Activated CD4-positive, alpha-beta T cell treated with anti-CD3 and anti-CD28 coated beads, Interleukin-10, Interleukin-2, amounts not matched to agents 100 ng/mL and 50 ng/mL, durations not matched to agents 16 hours and 8 hours (primary cell): ENCODE results near the gene KSR2.
"Not testable (repeated sequence)": the region's sequence is repeated elsewhere in the genome, so short reads cannot be mapped to it uniquely, and the experiment has no call there.

ENCODE experiments used
- DNase-seq: peaks from one replicate; pipeline ENCODE4 v3.0.0-alpha.2; 2020

KSR2 gene

DNA sequence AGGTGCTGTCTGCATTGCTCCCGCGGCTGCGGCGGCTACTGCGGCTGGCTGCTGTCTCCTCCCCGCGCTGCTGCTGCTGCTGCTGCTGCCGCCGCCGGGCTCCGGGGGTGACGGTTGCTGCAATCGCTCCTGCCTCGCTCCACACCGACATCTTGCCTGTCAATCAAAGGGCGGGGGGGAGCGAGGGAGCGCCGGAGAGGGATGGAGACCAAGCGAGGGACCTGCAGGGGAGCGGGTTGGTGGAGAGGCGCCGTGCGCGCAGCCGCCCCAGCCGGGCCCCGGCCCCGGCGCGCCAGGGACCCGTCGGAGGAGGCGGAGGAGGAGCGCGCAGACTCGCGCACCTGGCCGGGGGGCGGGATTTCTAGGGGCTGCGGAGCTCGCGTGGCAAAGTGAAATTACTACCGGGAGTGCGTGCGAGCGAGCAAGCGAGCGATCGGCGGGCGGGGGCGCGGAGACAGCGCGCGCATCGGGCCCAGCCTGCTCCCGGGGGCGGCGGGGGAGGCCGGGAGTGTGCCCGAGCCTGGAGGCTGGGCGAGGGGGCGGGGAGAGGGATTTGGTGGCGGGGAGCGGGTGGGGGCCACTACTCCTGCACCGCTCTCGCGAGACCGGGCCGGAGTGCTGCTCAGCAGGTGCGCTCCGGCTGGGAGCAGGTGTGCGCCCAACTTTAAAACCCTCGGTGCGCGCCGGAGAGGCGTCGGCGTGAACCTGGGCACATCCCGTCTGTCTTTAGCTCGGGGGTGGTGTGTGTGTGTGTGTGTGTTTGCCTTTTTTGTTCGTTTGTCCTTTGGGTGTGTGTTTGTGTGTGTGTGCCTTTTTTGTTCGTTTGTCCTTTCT lies at the start of gene KSR2:
Gene KSR2, minus strand, starts transcription at position 165 of the 834 bp plus-strand sequence. CDS start 735 bp downstream, outside the sequence.
- peak; percentile 65 for DNase-seq

DNA sequence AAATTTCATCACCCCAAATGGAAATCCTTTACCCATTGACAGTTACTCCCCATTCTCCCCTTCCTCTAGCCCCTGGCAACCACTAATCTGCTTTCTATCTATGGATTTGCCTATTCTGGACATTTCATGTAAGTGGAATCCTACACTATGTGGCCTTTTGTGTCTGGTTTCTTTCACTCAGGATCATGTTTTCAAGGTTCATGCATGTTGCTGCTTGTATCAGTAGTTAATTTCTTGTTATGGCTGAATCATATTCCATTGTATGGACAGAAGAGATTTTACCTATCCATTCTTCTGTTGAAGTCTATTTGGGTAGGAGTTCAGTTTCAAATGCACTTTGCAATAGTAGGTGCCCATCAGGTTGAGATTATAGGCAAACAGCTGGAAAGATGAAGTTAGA lies 49.1 kb upstream of the KSR2 start:
- no peak for DNase-seq

DNA sequence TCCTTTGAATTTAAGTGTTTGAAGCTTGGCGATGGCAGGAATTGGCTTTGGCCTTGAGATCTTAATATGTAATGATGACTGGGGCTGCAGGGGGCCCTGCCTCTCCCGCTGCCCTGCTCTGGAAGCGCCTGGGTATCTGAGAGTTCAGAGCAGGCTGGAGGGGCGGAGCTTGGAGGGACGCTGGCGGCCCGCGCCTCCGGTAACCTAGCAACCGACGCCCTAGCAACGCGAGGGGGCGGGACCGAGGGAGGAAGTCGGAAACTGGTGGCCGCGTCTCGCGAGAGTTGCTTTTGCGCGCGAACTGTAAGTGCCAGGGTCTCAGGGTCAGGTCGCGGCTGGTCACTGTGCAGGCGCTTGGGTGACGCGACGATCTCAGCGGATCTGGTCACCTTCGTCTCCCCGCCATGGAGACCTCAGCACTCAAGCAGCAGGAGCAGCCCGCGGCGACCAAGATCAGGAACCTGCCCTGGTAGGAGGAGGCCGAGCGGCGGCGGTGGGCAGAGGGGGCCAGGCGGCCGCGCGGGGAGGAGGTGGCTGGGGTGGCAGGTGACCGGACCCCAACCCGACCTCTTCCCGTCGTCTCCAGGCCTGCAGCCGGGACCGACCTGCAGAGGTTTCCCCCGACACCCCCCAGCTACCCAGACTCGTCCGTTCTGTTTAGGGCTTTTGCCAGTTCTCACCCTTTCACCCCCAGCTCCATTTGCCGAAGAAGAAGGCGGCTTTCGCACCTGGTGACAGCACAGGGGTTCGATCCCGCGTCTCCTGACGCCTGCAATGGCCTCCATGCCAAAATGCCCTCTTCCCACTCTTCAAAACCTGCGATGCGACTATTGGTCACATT lies 47.9 kb upstream of the KSR2 start, which contains the start of gene RFC5:
Gene RFC5, plus strand, starts transcription at position 280 of the 841 bp plus-strand sequence. Its CDS starts 125 bp downstream, at position 405.
- DNase-seq: peak; percentile 98

DNA sequence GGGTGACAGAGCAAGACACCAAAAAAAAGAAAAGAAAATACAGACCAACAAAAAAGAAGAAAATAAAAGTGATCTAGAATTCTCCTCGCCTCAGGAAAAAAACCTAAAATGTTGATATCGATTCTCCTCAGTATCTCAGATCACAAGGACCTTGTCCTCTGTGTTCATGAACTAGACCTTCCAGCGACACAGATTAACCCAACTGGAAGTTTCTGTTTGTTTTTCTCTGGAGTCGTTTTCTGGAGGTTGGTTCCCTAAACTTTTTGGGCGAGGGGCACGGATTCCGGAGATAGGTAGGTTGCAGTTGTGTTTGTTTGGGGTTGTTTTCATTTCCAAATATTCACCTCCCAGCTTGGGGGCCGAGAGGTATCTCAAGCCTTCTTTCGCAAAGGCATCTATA lies 47.2 kb upstream of the KSR2 start:
- DNase-seq: no peak

DNA sequence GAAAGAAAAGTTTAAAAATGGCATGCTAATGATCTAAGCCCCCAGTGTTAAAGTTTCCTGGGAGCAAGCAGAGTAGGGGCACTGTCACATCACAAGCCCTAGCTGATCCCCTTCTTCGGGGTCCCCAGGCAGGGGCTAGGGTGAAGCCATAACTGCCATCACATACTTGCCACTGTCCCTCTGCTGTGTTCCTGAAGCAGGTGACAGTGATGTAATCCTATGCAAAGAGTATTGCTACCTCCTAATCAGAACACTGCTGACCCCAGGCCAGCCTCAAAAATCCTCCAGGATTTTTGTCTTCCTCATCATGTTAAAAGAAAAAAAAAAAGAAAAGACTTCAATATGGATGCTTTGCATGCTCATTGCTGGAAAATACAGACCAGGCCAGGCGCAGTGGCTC lies 46.5 kb upstream of the KSR2 start:
- no peak for DNase-seq

DNA sequence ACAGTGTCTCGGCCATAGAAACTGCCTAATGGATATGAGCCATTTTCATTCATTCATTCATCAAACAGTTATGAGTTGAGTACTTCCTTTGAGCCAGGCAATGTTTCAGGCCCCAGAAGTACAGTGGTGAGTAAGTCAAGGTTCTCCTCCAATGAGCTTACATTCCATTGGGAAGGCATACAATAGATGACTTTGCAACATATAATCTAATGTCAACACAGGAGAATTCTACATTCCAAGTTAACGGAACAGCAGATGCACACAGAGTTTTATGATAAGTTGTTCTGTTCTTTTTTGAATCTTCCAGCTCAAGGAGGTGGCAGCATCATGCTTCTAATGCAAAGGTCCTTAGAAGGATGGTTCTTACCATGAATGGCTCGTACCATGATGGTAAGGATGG lies 44.5 kb upstream of the KSR2 start:
- DNase-seq: no peak

DNA sequence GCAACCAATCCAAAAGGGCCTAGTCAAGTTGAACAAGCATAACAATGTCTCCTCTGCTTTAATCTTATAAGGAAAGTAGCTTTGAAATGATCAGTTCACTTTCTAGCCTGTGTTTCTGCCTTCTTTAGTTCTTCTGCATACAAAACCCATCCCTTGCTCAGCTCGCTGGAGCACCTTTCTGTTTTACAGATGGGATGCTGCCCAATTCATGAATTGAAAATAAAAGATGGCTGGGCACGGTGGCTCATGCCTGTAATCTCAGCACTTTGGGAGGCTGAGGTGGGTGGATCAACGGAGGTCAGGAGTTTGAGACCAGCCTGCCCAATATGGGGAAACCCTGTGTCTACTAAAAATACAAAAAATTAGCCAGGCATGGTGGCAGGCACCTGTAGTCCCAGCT lies 43.2 kb upstream of the KSR2 start:
- DNase-seq: no peak

DNA sequence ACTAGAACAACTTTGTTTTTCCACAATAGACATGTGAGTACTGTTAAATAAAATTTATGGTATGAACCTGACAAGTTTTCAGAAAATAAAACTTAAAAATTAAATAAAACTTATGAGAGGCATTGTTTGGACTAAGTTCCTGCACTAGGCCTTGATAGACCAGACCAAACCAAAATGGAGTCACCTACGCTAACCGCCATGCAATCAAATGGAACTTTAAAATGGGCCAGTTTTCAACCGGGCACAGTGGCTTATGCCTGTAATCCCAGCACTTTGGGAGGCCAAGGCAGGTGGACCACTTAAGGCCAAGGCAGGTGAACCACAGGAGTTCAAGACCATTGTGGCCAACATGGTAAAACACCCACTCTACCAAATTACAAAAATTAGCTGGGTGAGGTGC lies 42.6 kb upstream of the KSR2 start:
- DNase-seq: no peak

DNA sequence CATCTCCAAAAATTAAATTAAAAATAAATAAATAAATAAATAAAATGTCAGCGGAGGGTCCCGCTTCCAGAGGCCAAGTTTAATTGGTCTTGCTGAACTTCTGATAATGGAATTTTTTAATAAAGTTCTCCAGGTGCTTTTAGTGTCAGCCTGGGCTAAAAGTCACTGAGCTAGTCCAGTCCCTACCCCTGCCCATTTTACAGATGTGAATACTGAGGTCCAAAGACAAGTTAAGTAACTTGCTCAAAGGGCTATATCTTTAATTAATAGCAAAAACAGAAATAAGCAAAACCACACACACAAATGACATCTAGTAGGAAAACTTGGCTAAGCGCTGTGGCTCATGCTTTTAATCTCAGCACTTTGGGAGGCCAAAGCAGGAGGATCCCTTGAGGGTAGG lies 42.1 kb upstream of the KSR2 start:
- DNase-seq: no peak

DNA sequence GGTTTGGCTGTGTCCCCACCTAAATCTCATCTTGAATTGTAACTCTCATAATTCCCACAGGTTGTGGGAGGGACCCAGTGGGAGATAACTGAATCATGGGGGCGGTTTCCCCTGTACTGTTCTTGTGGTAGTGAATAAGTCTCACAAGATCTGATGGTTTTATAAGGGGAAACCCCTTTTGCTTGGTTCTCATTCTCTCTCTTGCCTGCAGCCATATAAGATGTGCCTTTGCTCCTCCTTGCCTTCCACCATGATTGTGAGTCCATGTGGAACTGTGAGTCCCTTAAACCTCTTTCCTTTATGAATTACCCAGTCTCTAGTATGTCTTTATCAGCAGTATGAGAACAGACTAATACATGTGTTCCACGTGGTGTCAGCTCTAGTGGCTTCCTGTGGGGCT lies 31.0 kb upstream of the KSR2 start:
- not testable (repeated sequence) for DNase-seq

DNA sequence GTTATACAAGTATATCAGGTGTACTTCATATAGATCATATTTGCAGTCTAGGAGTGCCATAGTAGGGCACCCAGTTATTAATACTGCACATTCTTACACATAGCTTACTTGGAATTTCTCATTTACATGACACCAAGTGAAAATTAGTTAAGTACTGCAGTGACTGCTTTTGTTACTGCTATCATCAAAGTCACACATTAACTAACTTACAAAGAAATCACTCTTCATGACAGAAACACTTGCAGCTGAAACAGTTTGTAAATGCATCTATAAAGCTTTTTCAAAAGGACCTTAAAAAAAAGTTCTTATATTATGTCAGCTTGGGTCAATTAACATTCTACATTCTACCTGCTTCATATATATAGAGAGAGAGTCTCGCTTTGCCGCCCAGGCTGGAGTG lies 29.9 kb upstream of the KSR2 start:
- no peak for DNase-seq

DNA sequence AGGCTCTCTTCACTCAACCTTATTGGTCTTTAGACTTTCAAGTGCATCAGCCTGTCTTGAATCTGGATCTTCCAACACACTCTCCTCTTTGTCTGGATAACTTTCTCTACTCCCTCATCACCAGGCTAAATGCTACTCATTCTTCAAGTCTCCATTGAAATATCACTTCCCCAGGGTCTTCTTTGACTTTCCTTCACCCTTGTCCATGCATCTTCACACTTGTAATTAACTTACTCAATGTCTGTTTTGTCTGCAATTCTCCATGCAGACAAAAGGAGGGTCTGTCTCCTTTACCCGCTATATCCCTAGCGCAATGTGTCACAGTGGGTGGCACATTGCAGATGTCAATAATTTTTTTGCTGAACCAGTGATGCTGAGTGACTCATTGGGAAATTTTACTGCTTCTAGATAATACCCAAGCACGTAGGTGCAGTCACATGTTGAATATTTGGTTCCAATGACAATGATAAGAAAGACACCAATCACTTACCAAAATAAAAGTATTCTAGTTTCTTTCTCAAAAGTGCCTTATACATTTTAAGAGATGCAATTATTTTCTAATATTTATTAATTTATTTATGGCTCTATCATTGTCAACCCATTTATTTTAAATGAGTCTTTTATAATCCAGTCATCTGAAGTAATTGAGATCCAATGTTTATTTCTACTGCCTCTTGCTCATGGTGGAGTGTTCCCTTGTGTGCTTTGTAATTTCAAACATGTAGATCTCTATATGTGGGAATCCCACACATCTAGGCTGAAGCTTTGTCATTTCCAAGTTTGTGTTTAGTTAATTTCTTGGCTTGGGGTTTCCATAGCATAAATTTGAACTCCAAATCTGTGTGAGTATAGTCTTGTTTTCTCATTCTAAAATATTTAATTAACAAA lies 26.0 kb upstream of the KSR2 start:
- no peak for DNase-seq

DNA sequence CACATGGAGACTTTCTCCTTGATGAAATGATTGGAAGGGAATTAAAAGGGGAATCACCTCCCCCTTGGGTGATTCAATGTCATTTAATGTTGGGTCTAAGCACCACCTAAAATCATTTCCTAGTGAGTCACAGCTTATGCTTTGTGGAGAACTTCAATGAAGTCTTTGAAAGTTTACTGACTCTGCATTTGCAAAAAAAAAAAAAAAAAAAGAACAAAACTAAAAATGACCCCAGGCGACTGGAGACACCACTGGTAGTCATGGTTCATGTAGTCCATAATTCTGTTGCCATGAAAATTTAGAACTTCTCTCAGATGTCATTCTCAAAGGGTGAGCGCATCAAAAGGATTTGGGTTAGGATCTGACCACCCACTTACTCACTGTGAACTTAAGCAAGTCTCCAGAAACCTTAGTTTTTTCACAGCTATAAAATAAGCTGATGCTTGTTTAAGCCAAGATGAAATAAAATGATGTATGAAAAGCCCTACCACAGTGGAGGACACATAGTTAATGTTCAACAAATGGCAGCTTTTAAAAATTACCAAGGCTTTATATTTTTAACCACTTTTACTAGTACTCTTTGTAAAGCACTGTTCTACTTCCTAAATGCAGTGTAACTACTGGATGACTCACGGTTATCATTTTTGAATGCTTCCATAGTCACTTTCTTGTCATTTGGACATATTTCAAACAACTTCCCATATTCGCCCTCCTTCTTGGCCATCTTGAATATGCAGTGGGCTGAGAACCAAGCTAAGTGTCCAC lies 18.1 kb upstream of the KSR2 start:
- DNase-seq: no peak

DNA sequence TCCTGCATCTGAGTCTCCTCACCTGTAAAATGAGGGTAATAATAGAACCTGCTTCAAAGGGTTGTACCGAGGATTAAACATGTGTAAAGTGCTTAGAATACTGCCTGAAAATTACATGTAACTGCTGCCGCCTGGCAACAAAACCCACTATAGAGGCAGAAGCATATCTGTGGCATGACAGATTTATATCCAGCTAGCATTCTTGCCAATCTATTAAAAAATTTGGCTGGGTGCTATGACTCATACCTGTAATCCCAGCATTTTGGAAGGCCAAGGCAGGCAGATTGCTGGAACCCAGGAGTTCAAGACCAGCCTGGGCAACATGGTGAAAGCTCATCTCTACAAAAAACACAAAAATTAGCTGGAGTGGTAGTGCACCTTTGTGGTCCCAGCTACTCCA lies 16.4 kb upstream of the KSR2 start:
- DNase-seq: no peak

DNA sequence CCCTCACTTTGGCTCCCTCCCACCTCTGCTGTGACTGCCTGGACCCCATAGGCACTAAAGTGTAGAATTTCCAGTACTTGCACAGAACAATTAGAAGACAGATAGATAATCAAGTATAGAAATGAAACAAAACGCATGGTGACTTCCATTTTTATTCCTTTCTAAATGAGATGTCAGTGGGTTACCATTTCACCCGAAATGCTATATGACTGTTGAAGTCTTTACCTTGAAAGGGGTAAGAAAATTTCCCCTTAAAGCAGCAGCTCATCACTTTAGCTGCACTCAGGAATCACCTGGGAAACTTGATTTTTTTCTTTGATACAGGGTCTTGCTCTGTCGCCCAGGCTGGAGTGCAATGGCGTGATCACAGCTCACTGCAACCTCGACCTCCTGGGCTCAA lies 12.5 kb upstream of the KSR2 start:
- no peak for DNase-seq

DNA sequence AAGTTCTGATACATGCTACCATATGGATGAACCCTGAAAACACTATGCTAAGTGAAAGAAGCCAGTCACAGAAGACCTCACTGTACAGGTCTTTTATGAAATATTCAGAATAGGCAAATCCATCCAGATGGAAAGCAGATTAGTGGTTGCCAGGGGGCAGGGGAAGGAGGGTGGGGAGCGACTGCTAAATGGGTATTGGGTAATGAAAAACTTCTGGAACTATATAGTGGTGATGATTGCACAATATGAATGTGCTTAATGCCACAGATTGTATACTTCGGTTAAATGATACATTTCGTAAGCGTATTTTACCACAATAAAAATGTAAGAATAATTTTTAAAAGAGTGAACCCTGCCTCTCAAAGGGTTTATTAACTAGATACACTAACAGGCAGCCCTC lies 11.8 kb upstream of the KSR2 start:
- DNase-seq: no peak

DNA sequence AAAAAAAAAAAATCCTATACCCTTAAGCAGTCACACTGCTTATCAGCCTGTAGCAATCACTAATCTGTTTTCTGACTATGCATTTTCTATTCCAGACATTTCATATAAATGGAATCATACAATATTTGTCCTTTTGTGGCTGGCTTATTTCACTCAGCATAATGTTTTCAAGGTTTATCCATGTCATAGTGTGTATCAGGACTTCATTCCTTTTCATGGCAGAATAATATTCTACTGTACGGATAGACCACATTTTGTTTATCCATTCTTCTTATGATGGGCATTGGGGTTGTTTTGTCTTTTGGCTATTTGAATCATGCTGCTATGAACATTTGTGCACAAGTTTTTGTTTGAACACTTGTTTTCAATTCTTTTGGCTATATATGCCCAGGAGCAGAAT lies 8.6 kb upstream of the KSR2 start:
- DNase-seq: no peak

DNA sequence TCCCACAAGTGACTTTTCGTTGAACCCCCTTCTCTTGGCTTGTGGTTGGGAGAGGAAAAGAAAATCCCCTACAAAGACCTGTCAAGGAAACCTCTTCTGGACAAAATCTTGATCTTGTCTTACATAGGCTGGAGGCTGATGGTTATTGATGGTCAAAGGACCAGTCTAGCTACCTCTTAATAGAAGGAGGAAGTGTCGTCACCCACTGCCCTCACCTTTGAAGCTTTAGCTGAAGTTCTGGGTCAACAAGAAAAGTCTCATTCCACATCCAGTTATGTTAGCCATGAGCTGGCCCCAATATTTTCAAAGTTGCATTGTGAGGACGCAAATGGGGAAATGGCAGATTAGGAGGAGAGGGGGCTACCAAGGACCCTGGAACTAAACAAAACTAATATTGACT lies 6.2 kb upstream of the KSR2 start:
- no peak for DNase-seq

DNA sequence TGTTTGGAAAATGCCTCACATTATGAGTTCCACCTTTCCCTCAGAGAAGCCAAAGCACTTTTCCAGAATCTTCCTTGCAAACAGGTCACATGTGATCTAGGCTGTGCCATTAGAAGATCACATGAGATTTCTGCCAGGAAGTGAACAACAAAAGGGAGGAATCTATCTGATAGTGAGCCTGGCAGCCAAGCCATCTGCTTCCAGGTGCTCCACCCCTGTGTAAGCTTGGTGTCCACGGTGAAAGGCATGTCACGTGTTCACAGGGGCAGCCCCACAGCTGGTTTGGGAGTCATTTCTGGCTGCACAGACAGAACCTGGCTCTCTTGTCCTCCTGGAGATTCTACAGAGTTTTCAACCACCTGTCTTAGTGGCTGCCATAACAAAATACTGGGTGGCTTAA lies 3.5 kb upstream of the KSR2 start:
- no peak for DNase-seq

DNA sequence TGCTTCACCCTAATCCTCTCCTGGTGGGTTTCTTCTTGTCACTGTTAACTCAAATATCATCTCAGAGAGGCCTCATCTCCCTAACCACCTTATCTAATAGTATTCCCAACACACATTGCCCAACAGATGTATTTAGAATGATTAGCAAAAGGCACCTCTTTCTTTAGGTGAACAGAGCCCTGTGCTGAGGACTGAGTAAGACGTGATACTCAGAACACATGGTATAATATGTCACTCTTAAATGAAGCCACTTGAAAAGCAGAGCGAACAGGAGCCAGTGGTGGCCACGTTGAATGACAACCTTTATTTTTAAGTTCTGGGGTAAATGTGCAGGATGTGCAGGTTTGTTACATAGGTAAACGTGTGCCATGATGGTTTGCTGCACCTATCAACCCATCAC lies 1.5 kb upstream of the KSR2 start:
- no peak for DNase-seq

DNA sequence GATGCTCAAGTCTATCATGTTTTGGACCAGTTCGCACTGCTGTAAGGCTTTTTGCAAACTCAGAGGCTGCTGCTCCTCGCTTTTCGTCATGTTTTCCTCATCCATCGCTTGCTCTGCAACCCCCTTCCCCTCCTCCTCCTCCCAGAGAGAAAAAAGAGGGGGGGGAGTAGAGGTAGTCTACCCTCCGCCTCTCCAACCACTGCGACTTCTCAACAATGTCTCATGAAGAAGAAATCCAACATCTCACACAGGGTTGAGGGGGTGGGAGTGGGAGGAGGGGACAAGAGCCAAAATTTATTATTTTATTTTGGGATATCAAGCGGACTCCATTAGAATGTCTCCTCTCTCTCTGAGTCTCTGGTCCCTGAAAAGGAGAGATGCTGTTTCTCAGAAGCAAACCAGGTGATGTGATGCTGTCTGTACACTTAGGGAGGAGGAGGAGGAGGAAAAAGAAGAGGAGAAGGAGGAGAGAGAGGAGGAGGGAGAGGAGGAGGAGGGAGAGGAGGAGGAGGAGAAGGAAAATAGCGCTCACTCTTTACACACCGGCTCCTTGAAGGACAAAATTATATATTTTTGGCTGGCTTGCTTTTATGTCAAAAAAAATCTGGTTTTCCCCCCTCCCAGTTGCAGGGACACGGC lies 520 bp downstream of the KSR2 start:
- DNase-seq: no peak

DNA sequence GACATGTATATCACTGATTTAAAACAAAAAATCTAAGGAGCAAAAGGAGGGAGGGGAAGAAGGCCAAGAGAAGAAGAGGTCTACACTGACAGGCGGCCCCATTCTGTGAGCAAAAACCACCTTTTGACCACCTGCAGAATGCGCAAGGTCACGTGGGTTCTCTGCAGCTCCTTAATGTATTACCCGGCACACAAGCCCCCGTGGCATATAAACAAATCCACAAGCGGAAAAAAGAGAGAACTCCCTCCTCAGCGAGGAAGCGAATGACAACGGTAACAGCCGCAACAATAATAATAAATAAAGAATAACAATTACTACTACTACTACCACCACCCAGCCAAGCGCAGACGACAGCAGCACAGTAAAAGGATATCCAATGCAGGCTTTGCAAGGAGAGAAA lies 1.3 kb downstream of the KSR2 start:
- no peak for DNase-seq
